Stimulated activated CD8-positive, alpha-beta memory T cell treated with anti-CD3 and anti-CD28 coated beads, Interleukin-15, amount 100 ng/mL, for 4 hours (primary cell): ENCODE measurements around the gene RABAC1.

Experiments
- DNase-seq, 2 donors: peaks; one replicate each; pipeline ENCODE4 v3.0.0-alpha.2; 2020; ENCODE audit warnings: low read depth in 2 of 2

The RABAC1 gene

GRCh38 chr19:41928754-41929535, 30.2 kb downstream of the RABAC1 start:
- no peak for DNase-seq

GRCh38 chr19:41928221-41928683, 30.9 kb downstream of the RABAC1 start, which contains the start of gene ERFL:
Gene ERFL, minus strand, starts transcription at chr19:41928449. Its CDS starts 15,530 bp downstream, at chr19:41912919.
- no peak for DNase-seq

DNA sequence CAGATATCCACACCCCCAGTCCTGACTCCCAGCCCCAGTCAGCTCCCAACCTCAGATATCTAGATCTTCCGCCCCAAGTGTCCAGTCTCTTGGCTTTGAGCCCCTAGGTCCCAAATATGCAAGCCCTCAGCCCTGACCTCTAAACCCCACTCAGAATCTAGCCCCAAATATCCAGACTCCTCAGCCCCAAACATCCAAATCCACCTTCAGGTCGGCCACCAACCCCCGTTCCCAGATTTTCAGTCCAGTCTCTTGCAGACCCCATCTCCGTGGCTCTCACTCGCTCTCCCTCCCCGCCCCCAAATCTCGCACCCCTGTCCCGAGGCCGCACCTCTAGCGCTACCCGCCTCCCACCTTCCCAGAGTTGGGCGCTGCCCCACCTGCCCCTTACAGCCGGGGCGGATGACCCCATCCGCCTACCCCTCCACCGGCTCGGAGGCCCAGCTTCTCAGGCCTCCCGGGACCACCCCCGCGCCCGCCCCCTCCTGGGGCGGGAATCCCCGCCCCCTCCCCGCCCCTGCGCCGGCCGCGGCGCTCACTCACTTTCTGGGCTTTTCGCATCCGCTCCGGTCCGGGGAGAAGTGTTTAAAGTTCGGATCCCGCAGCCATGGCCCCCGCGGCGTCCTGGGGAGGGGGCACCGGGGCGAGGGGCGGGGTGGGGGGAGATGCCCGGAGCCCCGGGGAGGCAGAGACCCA, 31.5 kb downstream of the RABAC1 start:
- DNase-seq = no peak

GRCh38 chr19:41926763-41927496, 32.2 kb downstream of the RABAC1 start:
- no peak for DNase-seq

- DNase-seq = no peak
Observed at GRCh38 chr19:41926028-41926762, 32.9 kb downstream of the RABAC1 start.

GRCh38 chr19:41925208-41926003, 33.7 kb downstream of the RABAC1 start:
- DNase-seq = no peak

DNA sequence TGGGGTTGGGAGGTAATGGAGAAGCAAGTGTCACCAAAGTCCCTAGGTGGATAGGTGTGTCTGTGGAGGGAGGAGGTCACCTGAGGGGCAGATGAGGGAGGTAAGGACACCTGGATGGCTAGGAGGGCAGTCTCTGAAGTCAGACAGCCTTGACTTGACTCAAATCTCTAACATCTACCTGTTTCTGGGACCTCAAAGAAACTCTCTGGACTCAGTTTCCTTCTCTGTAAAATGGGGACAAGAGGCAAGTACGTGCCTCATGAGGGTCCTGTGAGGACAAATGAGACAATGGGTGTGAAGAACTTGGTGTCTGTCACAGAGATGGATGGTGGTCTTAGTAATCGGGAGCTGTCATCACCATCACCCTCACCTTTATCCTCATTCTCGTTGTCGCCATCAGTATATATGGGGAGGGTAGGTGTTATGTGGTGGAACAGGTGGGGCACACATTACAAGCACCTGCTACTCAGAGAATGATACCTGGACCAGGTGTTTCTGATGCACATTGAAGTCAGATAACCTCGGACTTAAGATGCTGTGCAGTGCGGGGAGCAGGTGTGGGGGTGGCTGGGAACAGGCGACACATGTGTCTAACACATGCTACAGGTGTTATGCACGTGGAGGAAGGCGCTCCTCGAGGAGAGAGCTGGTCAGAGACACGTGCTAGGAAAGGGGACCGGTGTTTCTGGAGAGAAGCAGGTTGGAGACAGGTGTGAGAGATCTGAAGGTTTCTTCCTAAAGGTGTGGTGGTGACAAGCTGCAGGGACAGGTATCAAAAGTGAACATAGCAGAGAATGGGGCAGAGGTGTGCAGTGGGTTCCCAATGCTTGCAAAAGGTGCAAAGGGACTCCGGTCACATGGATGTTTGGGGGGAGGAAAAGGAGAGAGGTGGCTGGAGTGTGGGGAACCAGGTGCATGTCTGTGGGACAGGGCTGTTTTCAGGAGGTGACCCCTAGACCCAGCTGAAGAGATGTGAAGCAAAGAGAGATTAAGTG, 34.7 kb downstream of the RABAC1 start:
- DNase-seq = no peak

DNA sequence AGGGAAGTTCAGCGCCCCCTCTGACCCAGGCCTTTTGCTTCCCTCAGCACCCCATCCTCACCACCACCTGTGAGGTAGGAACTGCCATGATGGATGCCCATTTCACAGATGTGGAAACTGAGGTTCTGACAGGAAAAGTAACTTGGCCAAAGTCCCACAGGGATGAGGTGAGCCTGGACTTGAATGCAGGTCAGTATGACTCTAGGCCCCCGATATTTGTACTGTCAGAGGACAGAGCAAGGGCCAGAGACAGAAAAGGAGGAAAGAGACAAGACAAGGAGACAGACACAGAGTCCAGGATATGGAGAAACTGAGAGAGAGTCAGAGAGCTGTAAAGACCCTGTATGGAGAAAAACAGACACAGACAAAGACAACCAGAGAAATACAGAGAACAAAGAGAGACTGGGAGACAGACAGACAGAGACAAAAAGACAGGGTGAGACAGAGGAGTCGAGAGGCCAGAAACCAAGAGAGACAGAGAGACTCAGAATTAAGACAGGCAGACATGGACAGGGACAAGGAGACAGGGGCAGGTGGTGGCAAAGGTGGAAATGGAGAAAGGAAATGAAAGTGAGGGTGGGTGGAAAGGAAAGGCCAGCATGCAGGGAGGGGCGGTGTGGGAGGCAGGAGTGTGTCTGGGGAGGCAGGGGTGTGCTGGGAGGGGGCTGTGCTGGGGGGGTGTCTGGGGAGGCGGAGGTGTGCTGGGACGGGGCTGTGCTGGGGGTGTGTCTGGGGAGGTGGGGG, 35.9 kb downstream of the RABAC1 start:
- no peak for DNase-seq

DNA sequence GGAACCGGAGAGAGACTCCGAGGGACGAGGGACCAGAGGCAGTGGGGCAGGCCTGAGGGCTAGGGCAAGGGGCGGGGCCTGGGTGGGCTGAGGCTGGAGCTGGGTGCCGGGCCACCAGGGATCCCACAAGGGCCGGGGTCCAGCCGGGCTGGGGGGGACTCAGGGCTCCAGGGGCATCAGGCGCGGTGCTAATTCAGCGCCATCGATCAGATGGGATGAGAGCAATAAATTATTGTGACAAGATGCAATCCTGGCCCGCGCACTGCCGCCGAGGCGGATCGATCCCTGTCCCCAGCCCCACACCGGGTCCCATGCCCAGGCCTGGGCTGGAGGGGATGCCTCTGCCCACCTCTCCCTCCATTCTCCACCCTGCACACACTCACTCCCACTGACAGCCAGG, 36.5 kb downstream of the RABAC1 start:
- DNase-seq = no peak

- DNase-seq = no peak
Observed at GRCh38 chr19:41921577-41922576, 37.2 kb downstream of the RABAC1 start.

DNA sequence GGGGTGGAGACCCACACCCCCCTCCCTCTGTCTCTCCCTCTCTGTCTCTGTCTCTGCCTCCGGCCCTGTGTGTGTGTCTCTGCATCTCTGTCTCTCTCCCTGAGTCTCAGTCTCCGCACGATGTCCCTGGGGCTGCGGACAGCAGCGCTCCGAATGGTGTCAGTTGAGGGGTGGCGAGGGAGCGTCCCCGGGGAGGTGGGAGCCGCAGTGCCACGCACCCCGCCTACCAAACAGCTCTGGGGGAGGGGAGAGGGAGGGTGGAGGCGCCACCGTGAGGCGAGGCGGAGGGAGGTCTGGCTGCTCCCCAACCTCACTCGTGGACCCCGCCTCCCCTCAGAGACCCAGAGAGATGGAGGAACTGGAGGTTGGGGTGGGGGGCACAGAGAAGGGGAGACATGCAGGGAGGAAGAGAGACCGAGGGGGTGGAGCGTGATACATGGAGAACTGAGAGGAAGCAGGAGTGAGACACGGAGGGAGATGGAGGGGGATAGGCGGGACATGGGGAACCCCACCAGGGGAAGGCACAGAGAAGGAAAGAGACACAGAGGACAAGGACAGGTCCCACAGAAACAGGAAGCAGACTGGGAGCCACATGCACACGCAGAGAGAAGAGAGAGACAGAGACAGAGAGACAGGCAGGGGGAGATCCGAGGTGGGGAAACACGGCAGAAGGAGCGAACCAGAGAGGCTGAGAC, 38.1 kb downstream of the RABAC1 start:
- no peak for DNase-seq

- DNase-seq = no peak
Observed at GRCh38 chr19:41919948-41920712, 39.0 kb downstream of the RABAC1 start.

DNA sequence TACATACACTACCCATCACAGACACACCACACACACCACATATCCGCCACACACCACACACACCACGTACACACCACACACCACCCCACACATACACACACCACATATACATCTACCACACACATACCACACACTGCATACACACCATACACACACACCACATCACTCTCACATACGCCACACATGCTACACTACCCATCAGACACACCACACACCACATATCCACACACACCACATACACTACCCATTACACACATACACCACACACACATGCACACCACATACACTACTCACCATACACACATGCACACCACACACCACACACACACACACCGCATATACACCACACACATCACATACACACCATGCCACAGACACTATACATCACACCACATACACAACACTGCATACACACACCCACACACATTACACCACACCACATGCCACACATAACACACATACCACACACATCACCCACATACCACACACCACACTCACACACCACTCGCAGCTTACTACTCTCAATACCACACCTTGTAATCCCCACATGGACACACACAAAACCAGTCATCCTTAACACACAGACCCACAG, 40.4 kb downstream of the RABAC1 start:
- no peak for DNase-seq

GRCh38 chr19:41918095-41918494, 41.0 kb downstream of the RABAC1 start:
- DNase-seq = no peak

DNA sequence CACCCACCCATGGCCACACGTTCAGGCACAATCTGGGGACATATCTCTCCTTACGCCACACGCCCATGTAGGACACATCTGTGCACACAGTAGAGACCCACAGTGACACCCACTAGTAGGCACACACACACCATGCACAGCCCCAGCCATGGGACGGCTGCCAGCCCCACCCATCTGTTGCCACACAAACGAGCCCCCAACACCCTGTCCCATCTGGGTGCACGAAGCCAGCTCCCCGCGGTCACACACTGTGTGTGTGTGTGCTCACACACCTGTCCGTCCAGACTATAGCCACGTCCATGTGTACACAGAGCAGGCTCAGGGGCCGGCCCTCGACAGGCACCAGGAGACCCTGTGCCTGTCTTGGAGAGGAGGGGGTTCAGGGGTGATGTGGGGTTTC, 41.4 kb downstream of the RABAC1 start:
- DNase-seq = no peak
